Uterus (tissue), 2 donors: ENCODE measurements around the gene PPM1H.

Source experiments
- POLR2A ChIP-seq, 2 donors: fragments of 450-650 bp; IDR thresholded peaks; one replicate each; pipeline ENCODE4 v1.6.1; 2016; ENCODE audit warnings: antibody characterized with exemption in 2 of 2, mild to moderate bottlenecking in 1 of 2, moderate library complexity in 1 of 2
- TF ChIP-seq, protein P1 (sequence below), 4 experiments: fragments of 200-600 bp in 2 of 4; fragments of 450-650 bp in 2 of 4; sonication (generic) in 2 of 4; IDR thresholded peaks; one replicate each; pipeline ENCODE4 v1.5.1; 2016 to 2019; ENCODE audit warnings: antibody characterized with exemption in 4 of 4, mild to moderate bottlenecking in 2 of 4, moderate library complexity in 1 of 4

DNA sequence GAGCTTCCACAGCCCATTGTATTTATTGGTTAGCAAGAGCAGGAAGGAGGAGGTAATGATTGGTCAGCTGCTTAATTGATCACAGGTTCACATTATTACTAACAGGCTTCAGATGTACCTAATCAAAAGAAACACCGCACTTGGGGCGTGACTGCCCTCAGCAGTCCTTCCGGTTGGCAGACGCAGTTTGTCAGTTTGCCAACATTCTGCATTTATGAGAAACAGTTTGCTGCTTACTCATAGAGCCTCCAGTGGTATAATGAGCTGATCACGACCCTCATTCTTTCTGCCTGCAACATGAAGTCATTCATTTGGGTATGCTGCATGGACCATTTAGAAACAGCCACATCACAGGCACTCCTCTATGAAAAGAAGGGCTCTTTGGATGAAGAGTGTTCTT lies 42.5 kb upstream of the PPM1H start:
- TF ChIP-seq, protein P1, sequence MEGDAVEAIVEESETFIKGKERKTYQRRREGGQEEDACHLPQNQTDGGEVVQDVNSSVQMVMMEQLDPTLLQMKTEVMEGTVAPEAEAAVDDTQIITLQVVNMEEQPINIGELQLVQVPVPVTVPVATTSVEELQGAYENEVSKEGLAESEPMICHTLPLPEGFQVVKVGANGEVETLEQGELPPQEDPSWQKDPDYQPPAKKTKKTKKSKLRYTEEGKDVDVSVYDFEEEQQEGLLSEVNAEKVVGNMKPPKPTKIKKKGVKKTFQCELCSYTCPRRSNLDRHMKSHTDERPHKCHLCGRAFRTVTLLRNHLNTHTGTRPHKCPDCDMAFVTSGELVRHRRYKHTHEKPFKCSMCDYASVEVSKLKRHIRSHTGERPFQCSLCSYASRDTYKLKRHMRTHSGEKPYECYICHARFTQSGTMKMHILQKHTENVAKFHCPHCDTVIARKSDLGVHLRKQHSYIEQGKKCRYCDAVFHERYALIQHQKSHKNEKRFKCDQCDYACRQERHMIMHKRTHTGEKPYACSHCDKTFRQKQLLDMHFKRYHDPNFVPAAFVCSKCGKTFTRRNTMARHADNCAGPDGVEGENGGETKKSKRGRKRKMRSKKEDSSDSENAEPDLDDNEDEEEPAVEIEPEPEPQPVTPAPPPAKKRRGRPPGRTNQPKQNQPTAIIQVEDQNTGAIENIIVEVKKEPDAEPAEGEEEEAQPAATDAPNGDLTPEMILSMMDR (IDR thresholded peaks at IDR 0.05) = no peak
- no peak for TF ChIP-seq POLR2A (IDR thresholded peaks at IDR 0.05)
